ENCODE measurements around the gene PNCK. TPM values are rescaled to one million over a fixed set of nuclear protein-coding genes. Genes with fewer than 3 reads are reported as not detected.

PNCK gene
- total RNA-seq, 1 experiment from 2014 or later, result 26.8 TPM

DNA sequence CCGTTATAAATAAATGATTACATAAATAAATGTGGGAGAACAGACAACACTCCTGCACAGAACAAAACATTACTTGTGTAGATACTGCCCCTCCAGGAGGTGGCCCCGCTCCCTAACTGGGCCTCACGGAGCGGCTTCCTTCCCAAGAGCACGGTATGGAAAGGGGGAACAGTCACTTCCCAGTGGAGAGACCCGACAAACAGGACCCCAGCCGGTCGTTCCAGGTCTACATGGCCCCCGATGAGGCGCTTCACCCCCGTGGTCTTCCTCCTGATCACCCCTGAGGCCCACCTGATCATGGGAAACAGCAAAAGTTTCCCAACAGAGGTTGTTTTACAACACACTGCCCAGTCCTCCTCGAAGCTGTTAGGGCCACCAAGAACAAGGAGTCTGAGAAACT lies 7.6 kb upstream of the PNCK start:
- no peaks in the 10 kb centered on the region; the same call in 1 of the 2 replicates for H3K27me3 Mint-ChIP-seq (ENCODE audit: low read depth)
- Histone ChIP-seq H3K9ac (ENCODE audit: extremely low read depth, insufficient read length, low read length) (no peak overlapping the region), H3K27ac (ENCODE audit: insufficient read length, low read depth, low read length) (no peak overlapping the region), H2BK15ac (ENCODE audit: low read depth, low read length) (no peak overlapping the region), H2BK120ac (ENCODE audit: low read depth, low read length, poor library complexity, severe bottlenecking) (no peak overlapping the region), H3K23me2 (ENCODE audit: insufficient read length, low read depth, low read length, poor library complexity, severe bottlenecking) (no peaks in the 10 kb centered on the region), H2BK5ac (ENCODE audit: insufficient read length, low read length) (no peak overlapping the region), H3K23ac (ENCODE audit: insufficient read length, low read depth, low read length) (no peak overlapping the region), H4K8ac (replicated peaks; ENCODE audit: insufficient read length, low read depth, low read length) (no peak overlapping the region), H3K9me3 (ENCODE audit: control insufficient read depth, low read depth, low read length) (peaks cover 6% of the 10 kb centered on the region), H3K79me1 (ENCODE audit: insufficient read depth, low read depth, low read length, poor library complexity, severe bottlenecking) (no peaks in the 10 kb centered on the region), H3K14ac (ENCODE audit: insufficient read depth, low read length) (no peak overlapping the region), H3K27me3 (ENCODE audit: insufficient read depth, low read length) (no peaks in the 10 kb centered on the region), H3K79me2 (ENCODE audit: insufficient read depth, low read length) (no peaks in the 10 kb centered on the region), H3K56ac (ENCODE audit: insufficient read length, low read depth, low read length) (no peak overlapping the region), H3K4ac (ENCODE audit: low read depth, low read length) (no peak overlapping the region), H3K4me2 (ENCODE audit: insufficient read depth, insufficient read length, low read length) (no peak overlapping the region), H3K4me1 (ENCODE audit: insufficient read depth, low read length) (no peaks in the 10 kb centered on the region), H4K20me1 (ENCODE audit: control insufficient read depth, insufficient read depth, insufficient read length) (no peaks in the 10 kb centered on the region), H2BK12ac (ENCODE audit: insufficient read length, low read depth, low read length) (no peak overlapping the region), H4K5ac (ENCODE audit: insufficient read length, low read depth, low read length) (no peak overlapping the region), H2AK5ac (ENCODE audit: insufficient read length, low read length) (no peak overlapping the region), H3K18ac (ENCODE audit: insufficient read length, low read depth, low read length) (no peak overlapping the region), H4K91ac (ENCODE audit: insufficient read length, low read depth, low read length) (no peak overlapping the region), H2BK20ac (ENCODE audit: low read depth, low read length, poor library complexity, severe bottlenecking) (no peak overlapping the region), H2AFZ (ENCODE audit: low read length) (no peak overlapping the region), H3T11ph (ENCODE audit: low read length) (no peak overlapping the region)
- TF ChIP-seq, protein P1, sequence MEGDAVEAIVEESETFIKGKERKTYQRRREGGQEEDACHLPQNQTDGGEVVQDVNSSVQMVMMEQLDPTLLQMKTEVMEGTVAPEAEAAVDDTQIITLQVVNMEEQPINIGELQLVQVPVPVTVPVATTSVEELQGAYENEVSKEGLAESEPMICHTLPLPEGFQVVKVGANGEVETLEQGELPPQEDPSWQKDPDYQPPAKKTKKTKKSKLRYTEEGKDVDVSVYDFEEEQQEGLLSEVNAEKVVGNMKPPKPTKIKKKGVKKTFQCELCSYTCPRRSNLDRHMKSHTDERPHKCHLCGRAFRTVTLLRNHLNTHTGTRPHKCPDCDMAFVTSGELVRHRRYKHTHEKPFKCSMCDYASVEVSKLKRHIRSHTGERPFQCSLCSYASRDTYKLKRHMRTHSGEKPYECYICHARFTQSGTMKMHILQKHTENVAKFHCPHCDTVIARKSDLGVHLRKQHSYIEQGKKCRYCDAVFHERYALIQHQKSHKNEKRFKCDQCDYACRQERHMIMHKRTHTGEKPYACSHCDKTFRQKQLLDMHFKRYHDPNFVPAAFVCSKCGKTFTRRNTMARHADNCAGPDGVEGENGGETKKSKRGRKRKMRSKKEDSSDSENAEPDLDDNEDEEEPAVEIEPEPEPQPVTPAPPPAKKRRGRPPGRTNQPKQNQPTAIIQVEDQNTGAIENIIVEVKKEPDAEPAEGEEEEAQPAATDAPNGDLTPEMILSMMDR (conservative IDR thresholded peaks at IDR 0.05), result 0 out of 3 replicates have a peak, but pooled peaks have one; percentile 13
- peaks cover 10 to 25% (median 20%) of the 10 kb centered on the region in 3 experiments for H3K36me3 Mint-ChIP-seq (ENCODE audit: insufficient read depth in 1 of 3, low read depth in 3 of 3)
- WGBS (ENCODE audit: extremely low coverage, insufficient read length, low lambda C conversion rate), result no CpG with 5 or more reads among the region's 12 CpGs
- no peak overlapping the region for H3K27ac Mint-ChIP-seq
- no peak overlapping the region for H3K4me3 Mint-ChIP-seq
- H3K9me3 Mint-ChIP-seq, result peaks cover 60 to 61% of the 10 kb centered on the region in 2 experiments
- peaks cover 11 to 16% of the 10 kb centered on the region in 2 experiments for H3K4me1 Mint-ChIP-seq
- peak; percentile 22 for DNase-seq
